HG02938 (cell line): ENCODE measurements around the gene LARP4.
"Not testable (repeated sequence)": the region's sequence is repeated elsewhere in the genome, so short reads cannot be mapped to it uniquely, and the experiment has no call there.

ENCODE experiments used
- ATAC-seq: cut with Tn5 transposase; IDR thresholded peaks from one replicate; pipeline ENCODE4 v1.9.1; 2021; ENCODE audit warnings: mild to moderate bottlenecking, moderate library complexity; ENCODE audit not compliant: unreplicated experiment

LARP4 gene

DNA sequence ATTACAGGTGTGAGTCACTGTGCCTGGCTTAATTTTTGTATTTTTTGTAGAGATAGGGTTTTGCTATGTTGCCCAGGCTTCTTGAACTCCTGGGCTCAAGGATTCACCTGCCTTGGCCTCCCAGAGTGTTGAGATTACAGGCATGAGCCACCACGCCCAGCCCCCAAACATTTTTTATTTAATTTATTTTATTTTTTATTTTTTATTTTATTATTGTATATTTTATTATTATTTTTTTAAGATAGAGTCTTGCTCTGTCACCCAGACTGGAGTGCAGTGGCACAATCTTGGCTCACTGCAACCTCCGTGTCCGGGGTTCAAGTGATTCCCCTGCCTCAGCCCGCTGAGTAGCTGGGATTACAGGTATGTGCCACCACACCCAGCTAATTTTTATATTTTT lies 121.1 kb downstream of the LARP4 start:
- ATAC-seq = not testable (repeated sequence)

DNA sequence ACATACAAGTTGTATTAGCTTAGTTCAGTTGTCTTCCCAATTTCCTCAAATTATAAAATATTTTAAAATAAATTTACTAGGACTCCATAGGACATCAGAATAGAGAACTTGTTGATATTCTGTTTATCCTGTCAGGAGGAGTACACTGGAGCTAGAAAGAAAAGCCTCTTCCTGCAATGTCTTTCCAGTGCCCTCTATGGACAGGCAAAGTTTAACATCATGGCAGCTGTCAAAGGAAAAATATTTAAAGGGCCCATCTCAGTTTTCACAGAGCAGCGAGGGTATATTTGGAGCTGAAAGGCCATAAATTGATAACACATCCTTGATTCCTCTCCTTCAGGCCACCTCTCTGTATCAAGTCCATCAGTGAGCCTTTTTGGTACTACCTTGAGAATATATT lies 123.1 kb downstream of the LARP4 start:
- ATAC-seq = no peak

GRCh38 chr12:50524621-50525020 lies 123.9 kb downstream of the LARP4 start:
- no peak for ATAC-seq

- no peak for ATAC-seq
These were observed 124.7 kb downstream of the LARP4 start for GRCh38 chr12:50525422-50525821.

DNA sequence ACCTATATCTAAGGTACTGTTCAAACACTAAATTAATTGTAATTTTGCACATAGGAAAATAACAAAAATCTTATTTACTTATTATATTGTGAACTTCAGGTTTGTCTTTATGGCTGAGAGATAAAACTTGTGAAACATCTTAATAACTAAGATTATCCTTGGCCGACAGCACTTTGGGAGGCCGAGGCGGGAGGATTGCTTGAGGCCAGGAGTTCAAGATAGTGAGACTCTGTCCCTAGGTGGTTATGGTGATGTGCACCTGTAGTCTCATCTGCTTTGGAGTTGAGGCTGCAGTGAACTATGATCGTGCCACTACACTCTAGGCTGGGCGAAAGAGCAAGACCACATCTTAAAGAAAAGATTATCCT lies 126.7 kb downstream of the LARP4 start:
- ATAC-seq = no peak

- no peak for ATAC-seq
These were observed 128.1 kb downstream of the LARP4 start for GRCh38 chr12:50528800-50529199.

DNA sequence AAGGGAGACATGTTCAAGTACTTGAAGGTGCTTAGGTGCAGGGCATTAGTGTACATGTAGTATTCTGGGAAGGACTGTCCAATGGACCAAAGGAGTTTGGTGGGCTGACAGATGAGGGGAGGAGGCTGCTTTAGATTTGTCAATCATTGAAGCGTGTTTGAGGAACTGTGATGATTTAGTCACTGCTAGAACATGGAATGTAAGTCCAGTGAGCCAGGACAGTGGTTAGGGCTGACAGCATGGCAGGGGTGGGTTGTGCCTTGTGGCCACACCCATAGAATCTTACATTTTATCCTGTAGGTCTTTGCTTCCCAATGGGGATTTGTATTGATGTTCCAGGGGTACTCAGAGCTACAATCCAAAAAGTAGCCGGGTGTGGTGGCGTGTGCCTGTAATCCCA lies 128.7 kb downstream of the LARP4 start:
- no peak for ATAC-seq
